Suppressor macrophage (primary cell): ENCODE measurements around the gene CCT8.

ENCODE experiments used
- DNase-seq, 4 experiments: peaks; one replicate each; pipeline ENCODE4 v3.0.0-alpha.2; 2020 to 2022
- total RNA-seq, 17 experiments: gene quantifications; one replicate each; lab custom pipeline; 2026; ENCODE audit warnings: mixed read lengths in 6 of 17, inconsistent platforms in 3 of 17; lab: John Stamatoyannopoulos, UW

Gene CCT8
- 125 to 259 (median 173) reads per million in 17 experiments for total RNA-seq

GRCh38 chr21:29073222-29074006 is at the start of gene CCT8:
CCT8 (minus strand) TSS chr21:29073648; CDS start chr21:29073590, 58 bp downstream.
- DNase-seq = peak; percentile 99 to 100 (median 100)

DNA sequence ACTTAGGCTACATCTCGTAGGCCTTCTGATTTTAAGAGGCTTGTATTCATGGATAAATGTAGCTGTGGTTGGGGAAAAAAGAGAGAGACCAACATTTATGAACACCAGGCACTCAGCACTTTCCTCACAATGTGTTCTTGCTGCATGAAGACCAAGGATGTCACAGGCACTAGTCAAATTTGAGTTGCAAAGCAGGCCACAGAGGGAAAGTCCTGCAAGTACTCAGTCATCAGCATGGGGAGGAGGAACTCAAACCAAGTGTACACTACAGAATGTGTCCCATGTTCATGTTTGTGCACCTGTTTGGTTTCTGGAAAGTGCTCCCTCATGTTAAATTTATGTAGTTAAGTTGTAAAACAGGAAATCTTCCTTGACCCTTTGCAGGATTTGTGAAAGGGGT is 48.3 kb upstream of the CCT8 start:
- DNase-seq = no peak

GRCh38 chr21:29117372-29117955 is 44.0 kb upstream of the CCT8 start:
- DNase-seq = no peak

GRCh38 chr21:29115899-29116298 is 42.5 kb upstream of the CCT8 start:
- no peak for DNase-seq

- no peak for DNase-seq
These were observed 41.5 kb upstream of the CCT8 start for GRCh38 chr21:29114765-29115500.

GRCh38 chr21:29105218-29105617 is 31.8 kb upstream of the CCT8 start:
- DNase-seq = no peak

- no peak for DNase-seq
These were observed 30.8 kb upstream of the CCT8 start for GRCh38 chr21:29104239-29104708.

DNA sequence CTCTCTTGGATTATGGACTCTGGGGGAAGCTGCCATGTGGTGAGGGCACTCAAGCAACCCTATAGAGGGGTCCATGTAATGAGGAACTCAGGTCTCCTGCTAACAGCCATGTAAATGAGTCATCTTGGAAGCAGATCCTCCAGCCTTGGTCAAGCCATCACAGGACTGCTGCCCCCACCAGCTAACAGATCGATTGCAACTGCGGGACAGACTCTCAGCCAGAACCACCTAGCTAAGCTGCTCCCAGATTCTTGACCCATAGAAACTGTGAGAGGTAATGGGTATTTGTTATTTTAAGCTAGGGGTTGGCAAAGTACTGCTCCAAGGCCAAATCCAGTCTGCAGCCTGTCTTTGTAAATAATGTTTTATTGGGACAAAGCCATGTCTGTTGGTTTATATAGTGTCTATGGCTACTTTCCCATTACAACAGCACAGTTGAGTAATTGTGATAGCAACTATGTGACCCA is 29.4 kb upstream of the CCT8 start:
- DNase-seq = peak; percentile 42 to 76 (median 53)

DNA sequence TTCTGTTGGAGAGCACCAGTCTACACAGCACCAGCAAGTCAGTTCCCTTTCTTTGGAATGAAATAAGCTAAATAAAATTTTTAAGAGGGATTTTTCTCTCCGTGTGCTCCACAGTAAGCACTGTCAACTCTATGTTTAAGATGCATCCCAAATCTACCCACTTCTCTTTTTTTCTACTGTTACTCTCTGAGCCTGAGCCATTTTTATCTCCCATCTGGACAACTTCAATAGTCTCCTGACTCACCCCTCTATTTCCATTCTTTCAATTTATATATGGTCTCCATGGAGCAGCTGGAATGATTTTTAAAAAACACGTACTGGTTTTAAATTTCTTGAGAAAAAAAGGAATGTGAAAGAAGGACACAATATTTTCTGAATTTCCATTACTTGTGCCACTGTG is 24.7 kb upstream of the CCT8 start:
- peak in 2 of 4 experiments; percentile 26 to 28 for DNase-seq

DNA sequence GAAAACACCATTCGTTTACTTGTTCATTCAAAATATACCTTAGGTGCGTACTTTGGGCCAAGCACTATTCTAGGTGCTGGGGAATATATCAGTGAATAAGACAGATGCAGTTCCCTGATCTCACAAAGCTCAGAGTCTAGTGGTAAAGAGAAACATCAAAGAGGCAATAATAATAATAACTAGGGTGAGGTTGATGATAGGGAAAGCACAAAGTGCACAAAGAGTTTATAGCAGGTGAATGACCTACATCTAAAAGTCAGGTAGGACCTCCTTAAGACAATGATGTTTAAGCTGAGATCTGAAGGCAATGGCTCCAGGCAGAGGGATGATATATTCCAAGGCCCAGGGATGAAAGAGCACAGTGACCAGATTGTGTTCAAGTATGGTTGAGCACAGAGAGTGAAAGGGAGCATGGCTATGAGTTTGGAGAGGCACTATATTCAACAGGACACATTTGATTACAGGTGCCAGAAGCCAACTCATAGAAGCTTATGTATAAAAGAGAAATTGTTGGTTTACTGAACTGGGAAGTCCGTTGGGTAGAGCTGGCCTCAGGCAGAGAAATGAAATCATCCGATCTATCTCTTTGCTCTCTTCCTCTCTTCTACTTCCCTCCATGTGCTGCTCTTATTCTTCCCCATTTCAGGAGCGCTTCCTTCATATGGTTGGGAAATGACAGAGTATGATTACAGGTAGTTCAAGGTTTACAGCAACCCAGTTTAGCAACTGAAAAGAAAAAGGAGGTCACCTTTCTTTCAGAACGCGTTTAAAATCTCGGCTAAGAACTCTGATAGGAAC is 23.0 kb upstream of the CCT8 start:
- DNase-seq = peak; percentile 28 to 65 (median 60)

GRCh38 chr21:29092102-29092959 is 18.9 kb upstream of the CCT8 start:
- no peak for DNase-seq

- peak in 2 of 4 experiments; percentile 58 to 69 for DNase-seq
These were observed 17.6 kb upstream of the CCT8 start for GRCh38 chr21:29091033-29091432.

- no peak for DNase-seq
These were observed 11.8 kb upstream of the CCT8 start for GRCh38 chr21:29085106-29085752.

- DNase-seq = no peak
These were observed 10.9 kb upstream of the CCT8 start for GRCh38 chr21:29084372-29084771.

DNA sequence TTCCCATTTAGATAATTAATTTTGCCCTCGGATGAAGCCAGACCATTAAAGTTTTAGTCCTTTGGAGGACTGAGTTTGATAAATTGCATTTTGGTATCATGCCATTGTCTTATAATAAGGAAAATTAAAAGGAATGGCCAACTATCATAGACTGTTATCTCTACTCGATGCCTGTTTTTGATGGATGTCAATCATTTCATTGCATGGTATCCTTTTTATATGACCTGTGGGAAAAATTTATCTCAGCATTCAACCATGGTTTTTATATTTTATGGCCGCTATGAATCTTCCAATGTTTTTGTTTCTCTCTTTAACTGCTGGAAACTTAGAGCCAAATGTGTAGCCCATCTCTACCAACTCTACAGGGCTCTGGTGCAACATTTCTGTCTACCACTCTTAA is 9.9 kb upstream of the CCT8 start:
- DNase-seq = no peak

GRCh38 chr21:29082046-29082815 is 8.8 kb upstream of the CCT8 start:
- DNase-seq = peak in 2 of 4 experiments; percentile 32 to 42

DNA sequence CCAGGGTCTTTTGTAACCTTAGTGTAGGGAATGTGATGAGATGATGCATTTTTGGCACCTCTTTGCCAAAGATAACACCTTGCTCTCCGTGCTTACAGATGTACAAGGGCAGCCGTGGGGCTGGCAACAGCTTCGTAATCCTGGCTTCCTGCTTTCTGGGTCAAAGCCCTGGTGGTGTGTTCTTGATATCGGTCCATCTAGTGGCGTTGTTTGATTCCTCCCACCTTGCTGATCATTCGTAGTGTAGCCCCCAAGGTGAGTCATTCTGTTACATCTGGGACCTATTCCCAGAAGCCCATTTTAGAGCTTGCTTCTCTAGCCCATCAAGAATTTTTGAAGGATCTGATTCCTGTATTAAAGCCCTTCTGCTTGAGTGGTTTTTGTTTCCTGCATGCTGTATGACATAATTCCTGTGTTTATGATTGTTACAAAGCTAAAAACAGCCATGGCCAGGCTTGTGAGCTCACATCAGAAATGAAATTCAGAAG is 7.0 kb upstream of the CCT8 start:
- DNase-seq = peak; percentile 45 to 63 (median 56)

- DNase-seq = peak; percentile 80 to 95 (median 86)
These were observed 5.7 kb upstream of the CCT8 start for GRCh38 chr21:29078869-29079767.
